ENCODE data around the gene CELA2A.

DNA sequence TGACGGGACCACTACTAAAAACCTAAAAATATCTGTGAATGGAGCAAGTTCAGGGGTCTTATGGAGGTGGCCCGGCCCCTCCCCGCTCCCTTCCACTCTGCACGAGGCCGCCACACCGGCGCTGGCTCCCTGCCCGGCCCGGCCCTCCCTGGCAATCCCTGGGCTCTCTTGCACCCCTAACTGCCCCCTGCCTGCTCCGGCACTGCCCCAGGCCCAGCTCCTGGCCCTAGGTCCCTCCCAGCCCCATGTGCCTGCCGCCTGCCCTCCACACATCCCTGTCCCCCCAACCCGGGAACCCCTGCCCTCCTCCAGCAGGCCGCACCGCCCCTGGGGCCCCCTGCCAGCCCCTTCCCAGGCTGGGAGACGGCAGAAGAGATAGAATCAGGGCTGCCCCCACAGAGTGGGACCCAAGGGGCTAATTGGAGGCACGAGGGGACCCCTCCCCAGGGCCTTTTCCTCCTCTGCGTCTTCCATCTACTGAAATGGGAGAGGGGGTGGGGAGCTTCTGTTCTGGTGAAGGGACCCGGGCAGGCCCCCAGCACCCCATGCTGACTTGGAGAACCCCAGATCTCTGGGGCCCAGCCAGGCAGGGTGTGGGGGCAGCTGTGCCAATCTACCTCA is 27.6 kb upstream of the CELA2A start:
- TF ChIP-seq, protein P1, sequence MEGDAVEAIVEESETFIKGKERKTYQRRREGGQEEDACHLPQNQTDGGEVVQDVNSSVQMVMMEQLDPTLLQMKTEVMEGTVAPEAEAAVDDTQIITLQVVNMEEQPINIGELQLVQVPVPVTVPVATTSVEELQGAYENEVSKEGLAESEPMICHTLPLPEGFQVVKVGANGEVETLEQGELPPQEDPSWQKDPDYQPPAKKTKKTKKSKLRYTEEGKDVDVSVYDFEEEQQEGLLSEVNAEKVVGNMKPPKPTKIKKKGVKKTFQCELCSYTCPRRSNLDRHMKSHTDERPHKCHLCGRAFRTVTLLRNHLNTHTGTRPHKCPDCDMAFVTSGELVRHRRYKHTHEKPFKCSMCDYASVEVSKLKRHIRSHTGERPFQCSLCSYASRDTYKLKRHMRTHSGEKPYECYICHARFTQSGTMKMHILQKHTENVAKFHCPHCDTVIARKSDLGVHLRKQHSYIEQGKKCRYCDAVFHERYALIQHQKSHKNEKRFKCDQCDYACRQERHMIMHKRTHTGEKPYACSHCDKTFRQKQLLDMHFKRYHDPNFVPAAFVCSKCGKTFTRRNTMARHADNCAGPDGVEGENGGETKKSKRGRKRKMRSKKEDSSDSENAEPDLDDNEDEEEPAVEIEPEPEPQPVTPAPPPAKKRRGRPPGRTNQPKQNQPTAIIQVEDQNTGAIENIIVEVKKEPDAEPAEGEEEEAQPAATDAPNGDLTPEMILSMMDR (IDR thresholded peaks at IDR 0.05): no peak
- no peak for TF ChIP-seq POLR2A (IDR thresholded peaks at IDR 0.05)

Measured in heart left ventricle (tissue), 13 donors.